Measurements from ENCODE around the gene ACTR1B.
"Not testable (repeated sequence)": the region's sequence is repeated elsewhere in the genome, so short reads cannot be mapped to it uniquely, and the experiment has no call there.

The ACTR1B gene

GRCh38 chr2:97615746-97616145, 48.1 kb downstream of the ACTR1B start:
- not testable (repeated sequence) for DNase-seq (ENCODE audit: low read depth, low spot score)

- DNase-seq (ENCODE audit: low read depth, low spot score), result not testable (repeated sequence)
These were observed 51.9 kb downstream of the ACTR1B start for GRCh38 chr2:97611895-97612294.

- not testable (repeated sequence) for DNase-seq (ENCODE audit: low read depth, low spot score)
These were observed 55.1 kb downstream of the ACTR1B start for GRCh38 chr2:97608745-97609144.

Measured in iPS DF 19.7 (cell line).